ENCODE measurements around the gene AKAP7. TPM values are rescaled to one million over a fixed set of nuclear protein-coding genes. Genes with fewer than 3 reads are reported as not detected.
"Not testable (repeated sequence)": the region's sequence is repeated elsewhere in the genome, so short reads cannot be mapped to it uniquely, and the experiment has no call there.

Gene AKAP7
- total RNA-seq, 1 experiment from 2014 or later = 3.9 TPM

DNA sequence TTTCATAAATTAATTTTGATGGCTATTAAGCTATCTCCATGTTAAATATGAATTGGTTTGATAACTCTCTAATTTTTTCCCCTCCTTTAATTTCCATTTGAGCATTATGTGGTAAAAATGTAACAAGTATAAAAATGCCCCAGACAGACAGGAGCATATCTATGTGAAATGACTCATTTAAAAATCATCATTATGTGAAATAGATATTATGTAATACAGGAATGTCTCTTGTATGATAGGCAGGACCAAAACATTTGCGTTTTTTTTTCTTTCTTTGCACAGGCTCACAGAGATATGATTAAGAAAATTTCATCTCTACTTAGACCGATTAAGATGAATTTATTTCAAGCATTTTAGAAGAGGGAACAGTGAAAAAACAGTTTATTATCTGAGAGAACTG lies 95.8 kb downstream of the AKAP7 start:
- Histone ChIP-seq H3K4me3 (ENCODE audit: insufficient read depth, low read depth, low read length) (no peak overlapping the region), H3K36me3 (replicated peaks; ENCODE audit: control insufficient read depth, insufficient read depth, low read length) (no peaks in the 10 kb centered on the region), H3K27me3 (ENCODE audit: control insufficient read depth, insufficient read depth, low read length) (no peaks in the 10 kb centered on the region)
- DNase-seq = no peak

DNA sequence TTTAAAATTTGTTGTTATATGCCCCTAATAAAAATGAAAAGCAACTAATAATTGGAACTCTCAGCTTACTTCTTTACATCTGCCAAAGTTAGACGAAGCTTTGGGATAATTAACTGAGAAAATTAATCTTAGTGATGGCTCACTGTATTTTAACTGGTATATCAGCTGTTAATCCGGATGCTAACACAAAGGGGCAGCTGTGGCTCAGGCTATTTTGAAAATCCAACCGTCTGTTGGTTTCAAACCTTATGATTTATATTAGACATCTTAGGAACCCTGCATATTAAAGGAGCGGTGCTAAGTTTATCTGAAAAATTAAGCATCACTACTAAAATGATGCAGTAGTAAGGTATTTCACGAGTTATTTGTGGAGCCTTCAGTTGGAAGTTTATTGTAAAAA lies 96.6 kb downstream of the AKAP7 start:
- no peak for DNase-seq
- Histone ChIP-seq H3K27me3 (ENCODE audit: control insufficient read depth, insufficient read depth, low read length) (no peaks in the 10 kb centered on the region), H3K4me3 (ENCODE audit: insufficient read depth, low read depth, low read length) (no peak overlapping the region), H3K36me3 (replicated peaks; ENCODE audit: control insufficient read depth, insufficient read depth, low read length) (no peaks in the 10 kb centered on the region)

DNA sequence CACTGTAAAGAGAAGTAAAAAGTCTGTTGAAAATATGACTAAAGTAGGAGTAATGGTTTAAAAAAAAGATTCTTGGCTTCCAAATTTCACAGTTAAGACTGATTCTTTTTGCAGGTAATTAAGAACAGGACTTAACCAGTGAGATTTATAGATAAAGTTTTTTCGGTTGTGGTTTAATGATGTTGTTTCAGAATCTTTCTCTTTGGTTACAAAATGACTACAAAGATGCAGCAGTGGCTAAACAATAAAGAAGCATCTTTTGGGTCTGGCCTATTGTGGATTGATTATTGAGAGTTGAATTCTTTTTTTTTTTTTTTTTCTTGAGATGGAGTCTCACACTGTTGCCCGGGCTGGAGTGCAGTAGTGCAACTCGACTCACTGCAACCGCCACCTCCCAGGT lies 109.7 kb downstream of the AKAP7 start:
- DNase-seq = no peak
- no peak overlapping the region for H3K4me3 ChIP-seq (ENCODE audit: insufficient read depth, low read depth, low read length)
- H3K27me3 ChIP-seq (ENCODE audit: control insufficient read depth, insufficient read depth, low read length) = no peaks in the 10 kb centered on the region
- H3K36me3 ChIP-seq (replicated peaks; ENCODE audit: control insufficient read depth, insufficient read depth, low read length) = no peaks in the 10 kb centered on the region

DNA sequence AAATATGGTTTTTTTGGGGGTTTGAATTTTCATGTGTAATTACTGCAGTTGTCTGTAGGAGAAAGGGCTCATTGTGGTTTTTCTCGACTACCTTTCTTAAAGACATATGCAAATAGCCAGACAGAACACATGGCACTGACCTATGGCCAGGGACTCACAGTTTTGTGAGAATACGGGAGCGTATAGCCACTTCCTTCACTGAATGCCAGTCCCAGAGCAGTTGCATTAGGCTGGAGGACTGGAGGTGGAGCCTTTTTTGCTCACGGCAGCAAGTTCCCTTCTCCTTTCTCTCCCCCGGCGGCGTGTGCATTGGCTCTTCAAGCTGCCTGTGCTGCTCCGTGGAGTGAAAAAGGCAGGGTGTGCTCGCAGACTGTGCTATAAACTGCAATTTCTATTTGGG lies 114.9 kb downstream of the AKAP7 start:
- Histone ChIP-seq H3K4me3 (ENCODE audit: insufficient read depth, low read depth, low read length) (peak overlapping the region; percentile 39; the same call in 1 of the 2 replicates), H3K27me3 (ENCODE audit: control insufficient read depth, insufficient read depth, low read length) (no peaks in the 10 kb centered on the region), H3K36me3 (replicated peaks; ENCODE audit: control insufficient read depth, insufficient read depth, low read length) (no peaks in the 10 kb centered on the region)
- peak; percentile 16 for DNase-seq

DNA sequence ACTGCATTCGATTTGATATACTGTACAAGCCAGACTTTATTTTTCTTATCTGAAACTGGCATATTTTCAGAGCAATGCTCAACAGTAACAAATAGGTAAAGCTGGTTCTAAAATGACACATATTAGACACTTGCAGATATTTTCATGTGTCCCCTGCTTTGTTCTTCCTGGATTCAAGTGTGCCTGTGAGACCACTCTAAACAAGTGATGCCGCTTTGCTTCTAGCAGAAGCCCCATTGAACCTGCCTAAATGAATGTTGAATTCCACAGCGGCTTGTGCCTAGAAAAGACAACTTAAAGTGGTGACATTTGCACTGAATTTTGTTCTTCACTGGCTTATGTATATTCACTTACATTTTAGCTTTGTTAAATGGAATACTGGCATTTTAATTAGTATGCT lies 115.7 kb downstream of the AKAP7 start:
- no peak for DNase-seq
- Histone ChIP-seq H3K36me3 (replicated peaks; ENCODE audit: control insufficient read depth, insufficient read depth, low read length) (no peaks in the 10 kb centered on the region), H3K4me3 (ENCODE audit: insufficient read depth, low read depth, low read length) (peak overlapping the region; percentile 39; the same call in 1 of the 2 replicates), H3K27me3 (ENCODE audit: control insufficient read depth, insufficient read depth, low read length) (no peaks in the 10 kb centered on the region)

DNA sequence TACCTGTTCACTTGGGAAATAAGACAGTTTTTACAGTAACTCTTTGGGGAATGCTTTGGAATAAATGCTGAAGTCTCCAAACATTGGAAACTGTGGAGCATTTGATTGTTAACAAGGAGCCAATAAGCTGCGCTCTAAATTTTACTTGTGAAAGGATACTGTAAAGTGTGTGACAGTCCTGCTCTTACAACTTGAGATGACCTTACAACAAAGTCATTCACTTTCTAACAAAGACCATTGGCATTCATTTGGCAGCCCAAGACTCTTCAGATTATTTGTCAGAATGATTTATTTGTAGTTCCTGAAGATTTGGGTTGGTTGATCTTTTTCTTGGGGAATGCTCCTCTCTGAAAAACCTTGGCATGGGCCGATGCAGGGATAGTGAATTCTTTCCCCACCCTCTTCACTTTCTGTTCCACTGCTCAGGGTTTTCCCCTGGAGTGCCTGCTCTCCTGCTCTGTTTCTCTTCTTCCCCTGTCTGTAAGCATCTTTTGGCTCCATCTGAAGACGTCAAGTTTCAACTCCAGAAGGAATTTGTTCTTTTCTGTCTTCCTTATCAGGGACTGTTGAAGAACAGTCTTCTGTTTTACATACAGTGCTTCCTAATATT lies 116.4 kb downstream of the AKAP7 start:
- no peaks in the 10 kb centered on the region for H3K27me3 ChIP-seq (ENCODE audit: control insufficient read depth, insufficient read depth, low read length)
- peak overlapping the region; percentile 6; the same call in 1 of the 2 replicates for H3K4me3 ChIP-seq (ENCODE audit: insufficient read depth, low read depth, low read length)
- no peaks in the 10 kb centered on the region for H3K36me3 ChIP-seq (replicated peaks; ENCODE audit: control insufficient read depth, insufficient read depth, low read length)
- DNase-seq = no peak

DNA sequence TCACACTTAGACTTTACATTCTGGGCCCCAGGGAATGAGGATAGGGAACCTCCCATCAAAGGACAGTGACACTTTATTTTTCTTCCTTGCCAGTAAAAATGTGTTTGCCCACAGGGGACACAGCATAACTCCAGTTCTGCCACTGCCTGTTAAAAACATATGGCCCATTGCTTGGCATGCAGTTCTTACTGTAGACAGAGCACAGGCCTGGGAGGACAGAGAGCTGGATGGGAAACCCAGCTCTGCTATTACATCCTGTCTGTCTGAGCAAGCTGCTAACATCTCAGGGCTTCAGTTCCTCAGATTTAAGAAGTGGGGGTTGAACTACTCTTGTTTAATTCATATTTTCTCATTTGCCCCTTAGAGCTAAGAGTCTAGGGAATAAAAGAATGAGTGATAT lies 120.2 kb downstream of the AKAP7 start:
- no peak overlapping the region for H3K4me3 ChIP-seq (ENCODE audit: insufficient read depth, low read depth, low read length)
- H3K36me3 ChIP-seq (replicated peaks; ENCODE audit: control insufficient read depth, insufficient read depth, low read length) = no peaks in the 10 kb centered on the region
- H3K27me3 ChIP-seq (ENCODE audit: control insufficient read depth, insufficient read depth, low read length) = no peaks in the 10 kb centered on the region
- no peak for DNase-seq

GRCh38 chr6:131255911-131256310 lies 120.6 kb downstream of the AKAP7 start:
- Histone ChIP-seq H3K4me3 (ENCODE audit: insufficient read depth, low read depth, low read length) (no peak overlapping the region), H3K36me3 (replicated peaks; ENCODE audit: control insufficient read depth, insufficient read depth, low read length) (no peaks in the 10 kb centered on the region), H3K27me3 (ENCODE audit: control insufficient read depth, insufficient read depth, low read length) (no peaks in the 10 kb centered on the region)
- DNase-seq = no peak

GRCh38 chr6:131257104-131257503 lies 121.8 kb downstream of the AKAP7 start:
- no peak for DNase-seq
- Histone ChIP-seq H3K4me3 (ENCODE audit: insufficient read depth, low read depth, low read length) (no peak overlapping the region), H3K36me3 (replicated peaks; ENCODE audit: control insufficient read depth, insufficient read depth, low read length) (no peaks in the 10 kb centered on the region), H3K27me3 (ENCODE audit: control insufficient read depth, insufficient read depth, low read length) (no peaks in the 10 kb centered on the region)

GRCh38 chr6:131258010-131258652 lies 122.9 kb downstream of the AKAP7 start:
- H3K36me3 ChIP-seq (replicated peaks; ENCODE audit: control insufficient read depth, insufficient read depth, low read length) = no peaks in the 10 kb centered on the region
- DNase-seq = no peak
- no peak overlapping the region for H3K4me3 ChIP-seq (ENCODE audit: insufficient read depth, low read depth, low read length)
- H3K27me3 ChIP-seq (ENCODE audit: control insufficient read depth, insufficient read depth, low read length) = no peaks in the 10 kb centered on the region

GRCh38 chr6:131258816-131259476 lies 123.7 kb downstream of the AKAP7 start:
- H3K27me3 ChIP-seq (ENCODE audit: control insufficient read depth, insufficient read depth, low read length) = no peaks in the 10 kb centered on the region
- H3K4me3 ChIP-seq (ENCODE audit: insufficient read depth, low read depth, low read length) = no peak overlapping the region
- no peaks in the 10 kb centered on the region for H3K36me3 ChIP-seq (replicated peaks; ENCODE audit: control insufficient read depth, insufficient read depth, low read length)
- DNase-seq = no peak

DNA sequence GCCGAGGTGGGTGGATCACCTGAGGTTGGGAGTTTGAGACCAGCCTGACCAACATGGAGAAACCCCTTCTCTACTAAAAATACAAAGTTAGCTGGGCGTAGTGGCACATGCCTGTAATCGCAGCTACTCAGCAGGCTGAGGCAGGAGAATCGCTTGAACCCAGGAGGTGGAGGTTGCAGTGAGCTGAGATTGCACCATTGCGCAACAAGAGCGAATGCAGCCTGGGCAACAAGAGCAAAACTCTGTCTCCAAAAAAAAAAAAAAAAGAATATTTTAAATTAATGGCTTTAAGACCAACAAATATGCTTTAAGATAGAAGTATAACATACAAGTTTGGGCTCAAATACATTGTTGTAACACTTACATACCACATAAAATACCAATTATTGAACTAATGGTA lies 125.7 kb downstream of the AKAP7 start:
- H3K36me3 ChIP-seq (replicated peaks; ENCODE audit: control insufficient read depth, insufficient read depth, low read length); H3K4me3 ChIP-seq (ENCODE audit: insufficient read depth, low read depth, low read length); H3K27me3 ChIP-seq (ENCODE audit: control insufficient read depth, insufficient read depth, low read length); DNase-seq: not testable (repeated sequence)

DNA sequence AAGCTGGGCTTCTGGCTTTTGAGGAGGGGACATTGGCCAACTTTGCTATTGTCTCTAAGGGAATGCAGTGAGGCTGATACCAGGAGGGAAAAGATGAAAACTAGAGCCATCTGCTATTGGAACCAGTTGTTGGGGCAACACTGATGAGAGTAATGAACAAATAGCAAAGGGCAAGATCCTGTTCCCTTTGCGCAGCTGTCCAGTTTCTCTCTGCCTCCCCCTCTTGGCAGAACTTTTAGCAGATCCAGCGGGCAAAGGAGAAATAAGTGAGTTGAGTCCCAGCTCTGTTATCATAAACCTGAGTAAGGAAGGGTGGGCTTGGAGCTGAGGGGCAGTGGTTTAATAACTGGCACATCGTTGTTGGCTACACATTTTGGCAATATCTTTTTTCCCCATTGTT lies 126.8 kb downstream of the AKAP7 start:
- Histone ChIP-seq H3K27me3 (ENCODE audit: control insufficient read depth, insufficient read depth, low read length) (no peaks in the 10 kb centered on the region), H3K4me3 (ENCODE audit: insufficient read depth, low read depth, low read length) (no peak overlapping the region), H3K36me3 (replicated peaks; ENCODE audit: control insufficient read depth, insufficient read depth, low read length) (no peaks in the 10 kb centered on the region)
- no peak for DNase-seq

DNA sequence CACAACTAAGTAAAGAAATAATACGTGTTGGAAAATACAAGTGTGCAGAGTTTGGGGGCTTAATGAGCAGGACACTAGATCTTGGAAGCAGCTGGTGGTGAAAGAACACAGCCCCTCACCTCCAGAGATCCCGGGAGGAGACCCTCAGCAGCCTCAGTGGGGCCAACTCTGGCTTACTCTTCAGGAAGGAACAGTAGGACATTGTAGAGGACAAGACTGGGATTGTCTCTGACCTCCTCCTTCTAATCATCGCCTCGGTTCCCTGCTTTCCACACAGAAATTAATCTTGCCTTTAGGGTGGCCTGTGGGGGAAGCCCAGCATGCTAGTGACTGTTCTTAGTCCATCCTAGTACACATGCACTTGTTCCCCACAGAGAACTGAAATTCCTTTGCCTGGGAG lies 130.7 kb downstream of the AKAP7 start:
- Histone ChIP-seq H3K36me3 (replicated peaks; ENCODE audit: control insufficient read depth, insufficient read depth, low read length) (no peaks in the 10 kb centered on the region), H3K27me3 (ENCODE audit: control insufficient read depth, insufficient read depth, low read length) (no peaks in the 10 kb centered on the region), H3K4me3 (ENCODE audit: insufficient read depth, low read depth, low read length) (no peak overlapping the region)
- no peak for DNase-seq

GRCh38 chr6:131268303-131268702 lies 133.0 kb downstream of the AKAP7 start:
- H3K36me3 ChIP-seq (replicated peaks; ENCODE audit: control insufficient read depth, insufficient read depth, low read length) = no peaks in the 10 kb centered on the region
- H3K27me3 ChIP-seq (ENCODE audit: control insufficient read depth, insufficient read depth, low read length) = no peaks in the 10 kb centered on the region
- no peak for DNase-seq
- H3K4me3 ChIP-seq (ENCODE audit: insufficient read depth, low read depth, low read length) = no peak overlapping the region
